HUES48 (cell line): ENCODE data around the gene RPS25.
"Not testable (repeated sequence)": the region's sequence is repeated elsewhere in the genome, so short reads cannot be mapped to it uniquely, and the experiment has no call there.

Experiments
- H3K27ac ChIP-seq: one replicate; pipeline ENCODE4 v1.7.0; 2013; ENCODE audit warnings: low read depth, low read length, inconsistent platforms
- H3K27me3 ChIP-seq: 2 replicates; pipeline ENCODE4 v1.6.1; 2013; ENCODE audit warnings: mild to moderate bottlenecking, low read length; ENCODE audit not compliant: control insufficient read depth, insufficient read depth
- H3K36me3 ChIP-seq: 2 replicates; pipeline ENCODE4 v1.6.1; 2013; ENCODE audit warnings: low read length; ENCODE audit not compliant: control insufficient read depth, insufficient read depth
- H3K4me1 ChIP-seq: 2 replicates; pipeline ENCODE4 v1.6.1; 2013; ENCODE audit warnings: mild to moderate bottlenecking, low read length; ENCODE audit not compliant: control insufficient read depth, insufficient read depth
- H3K4me3 ChIP-seq: 2 replicates; pipeline ENCODE4 v1.5.1; 2013; ENCODE audit warnings: mild to moderate bottlenecking, low read depth, low read length
- H3K9ac ChIP-seq: 2 replicates; pipeline ENCODE4 v1.6.1; 2013; ENCODE audit warnings: mild to moderate bottlenecking, low read depth, low read length, moderate library complexity
- H3K9me3 ChIP-seq: 2 replicates; pipeline ENCODE4 v1.6.1; 2013; ENCODE audit warnings: low read length; ENCODE audit not compliant: control insufficient read depth, insufficient read depth

The RPS25 gene

DNA sequence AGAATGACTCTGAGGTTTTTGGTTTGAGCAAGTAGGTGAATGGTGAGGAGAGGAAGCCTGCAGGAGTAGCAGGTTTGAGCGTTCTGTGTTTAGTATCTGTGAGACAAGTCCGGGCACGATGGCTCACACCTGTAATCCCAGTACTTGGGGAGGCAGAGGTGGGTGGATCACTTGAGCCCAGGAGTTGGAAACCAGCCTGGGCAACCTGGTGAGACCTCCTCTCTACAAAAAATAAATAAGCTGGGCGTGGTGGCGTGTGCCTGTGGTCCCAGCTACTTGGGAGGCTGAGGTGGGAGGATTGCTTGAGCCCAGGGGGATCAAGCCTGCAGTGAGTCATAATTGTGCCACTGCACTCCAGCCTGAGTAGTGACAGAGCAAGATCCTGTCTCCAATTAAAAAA, 29.9 kb downstream of the RPS25 start:
- Histone ChIP-seq H3K4me1 (no peaks in the 10 kb centered on the region), H3K9ac (no peak overlapping the region), H3K27ac (no peak overlapping the region)

DNA sequence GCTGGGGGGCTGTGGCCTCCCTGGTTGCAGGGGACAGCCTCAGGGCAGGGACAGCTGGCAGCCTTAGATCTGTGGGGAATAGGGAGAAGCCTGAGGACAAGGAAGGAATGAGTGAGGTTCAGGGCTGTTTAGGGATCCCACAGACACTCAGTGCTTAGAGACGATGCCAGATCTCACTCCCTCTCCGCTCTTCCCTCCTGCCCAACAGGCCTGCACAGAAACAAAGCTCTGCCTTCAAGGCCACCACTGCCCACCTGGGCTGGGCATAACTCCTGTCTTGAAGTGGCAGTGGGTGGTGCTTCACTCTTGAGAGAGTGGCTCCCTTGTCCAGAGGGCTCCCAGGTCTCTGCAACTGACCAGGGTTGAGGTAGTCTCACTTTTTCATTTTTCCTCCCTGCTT, 33.3 kb downstream of the RPS25 start:
- Histone ChIP-seq H3K4me1 (peaks cover 10% of the 10 kb centered on the region; the same call in 1 of the 2 replicates), H3K4me3 (no peak overlapping the region), H3K9ac (no peak overlapping the region), H3K27ac (no peak overlapping the region), H3K27me3 (no peaks in the 10 kb centered on the region), H3K36me3 (no peaks in the 10 kb centered on the region), H3K9me3 (no peaks in the 10 kb centered on the region)

More for the DNA sequence above, 29.9 kb downstream of the RPS25 start:
- H3K36me3 ChIP-seq = no peaks in the 10 kb centered on the region
- H3K27me3 ChIP-seq = no peaks in the 10 kb centered on the region
- no peaks in the 10 kb centered on the region; the same call in 1 of the 2 replicates for H3K9me3 ChIP-seq
- no peak overlapping the region for H3K4me3 ChIP-seq

DNA sequence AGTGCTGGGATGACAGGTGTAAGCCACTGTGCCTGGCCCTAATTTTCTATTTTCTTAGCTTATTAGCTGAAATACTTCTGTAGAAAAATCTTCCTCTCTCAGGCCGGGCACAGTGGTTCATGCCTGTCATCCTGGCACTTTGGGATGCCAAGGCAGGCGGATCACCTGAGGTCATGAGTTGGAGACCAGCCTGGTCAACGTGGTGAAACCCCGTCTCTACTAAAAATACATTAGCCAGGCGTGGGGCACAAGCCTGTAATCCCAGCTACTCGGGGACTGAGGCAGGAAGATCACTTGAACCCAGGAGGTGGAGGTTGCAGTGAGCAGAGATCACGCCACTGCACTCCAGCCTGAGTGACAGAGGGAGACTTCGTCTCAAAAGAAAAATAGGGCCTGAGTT, 33.8 kb downstream of the RPS25 start:
- not testable (repeated sequence) for H3K9ac ChIP-seq, H3K36me3 ChIP-seq, H3K4me3 ChIP-seq, H3K9me3 ChIP-seq, H3K27me3 ChIP-seq, H3K27ac ChIP-seq
- H3K4me1 ChIP-seq = peaks cover 11% of the 10 kb centered on the region; the same call in 1 of the 2 replicates

DNA sequence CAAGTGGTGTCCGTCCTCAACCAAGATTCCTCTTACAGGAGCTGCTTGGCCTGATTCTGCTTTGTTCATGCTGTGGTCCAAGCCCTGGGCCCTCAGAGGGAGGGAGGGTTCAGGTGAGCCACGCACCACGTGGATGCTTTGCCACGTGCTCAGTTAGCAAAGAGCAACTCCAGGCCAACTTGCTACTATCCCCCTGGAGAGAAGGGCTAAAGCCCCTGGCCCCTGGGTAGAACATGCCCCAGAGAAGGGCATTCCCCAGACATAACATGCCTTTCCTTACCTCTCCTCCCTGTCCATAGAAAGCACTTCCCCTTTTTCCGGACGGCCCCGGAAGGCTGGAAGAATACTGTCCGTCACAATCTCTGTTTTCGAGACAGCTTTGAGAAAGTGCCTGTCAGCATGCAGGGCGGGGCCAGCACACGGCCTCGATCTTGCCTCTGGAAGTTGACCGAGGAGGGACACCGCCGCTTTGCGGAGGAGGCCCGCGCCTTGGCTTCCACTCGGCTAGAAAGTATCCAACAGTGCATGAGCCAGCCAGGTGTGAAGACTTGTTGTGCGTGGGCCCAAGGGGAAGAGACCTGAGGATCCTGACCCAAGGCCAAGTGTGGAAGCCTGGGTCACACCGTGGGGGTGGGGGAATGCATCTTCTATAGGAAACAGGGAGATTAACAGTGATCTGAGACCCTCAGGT, 37.8 kb downstream of the RPS25 start:
- Histone ChIP-seq H3K4me3 (no peak overlapping the region), H3K4me1 (peaks cover 15% of the 10 kb centered on the region; the same call in 1 of the 2 replicates), H3K27ac (no peak overlapping the region), H3K36me3 (no peaks in the 10 kb centered on the region), H3K27me3 (no peaks in the 10 kb centered on the region; the same call in 1 of the 2 replicates), H3K9me3 (no peaks in the 10 kb centered on the region), H3K9ac (no peak overlapping the region)

DNA sequence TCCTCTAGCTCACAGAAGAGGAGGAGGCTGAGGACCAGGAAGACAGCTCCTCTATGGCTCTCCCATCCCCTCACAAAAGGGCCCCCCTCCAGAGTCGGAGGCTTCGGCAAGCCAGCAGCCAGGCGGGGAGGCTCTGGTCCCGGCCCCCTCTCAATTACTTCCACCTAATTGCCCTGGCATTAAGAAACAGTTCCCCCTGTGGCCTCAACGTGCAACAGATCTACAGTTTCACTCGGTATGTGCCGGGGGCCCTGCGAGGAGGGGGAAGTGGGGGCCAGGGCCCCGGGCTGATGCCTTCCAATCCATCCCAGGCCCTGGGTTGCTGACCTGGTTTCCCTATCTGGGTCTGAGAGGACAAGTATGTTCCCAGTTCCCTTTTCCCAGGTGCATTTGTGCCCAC, 38.7 kb downstream of the RPS25 start:
- Histone ChIP-seq H3K4me1 (peaks cover 15% of the 10 kb centered on the region; the same call in 1 of the 2 replicates), H3K9me3 (no peaks in the 10 kb centered on the region), H3K27ac (no peak overlapping the region), H3K4me3 (no peak overlapping the region), H3K9ac (no peak overlapping the region), H3K36me3 (no peaks in the 10 kb centered on the region), H3K27me3 (no peaks in the 10 kb centered on the region; the same call in 1 of the 2 replicates)

DNA sequence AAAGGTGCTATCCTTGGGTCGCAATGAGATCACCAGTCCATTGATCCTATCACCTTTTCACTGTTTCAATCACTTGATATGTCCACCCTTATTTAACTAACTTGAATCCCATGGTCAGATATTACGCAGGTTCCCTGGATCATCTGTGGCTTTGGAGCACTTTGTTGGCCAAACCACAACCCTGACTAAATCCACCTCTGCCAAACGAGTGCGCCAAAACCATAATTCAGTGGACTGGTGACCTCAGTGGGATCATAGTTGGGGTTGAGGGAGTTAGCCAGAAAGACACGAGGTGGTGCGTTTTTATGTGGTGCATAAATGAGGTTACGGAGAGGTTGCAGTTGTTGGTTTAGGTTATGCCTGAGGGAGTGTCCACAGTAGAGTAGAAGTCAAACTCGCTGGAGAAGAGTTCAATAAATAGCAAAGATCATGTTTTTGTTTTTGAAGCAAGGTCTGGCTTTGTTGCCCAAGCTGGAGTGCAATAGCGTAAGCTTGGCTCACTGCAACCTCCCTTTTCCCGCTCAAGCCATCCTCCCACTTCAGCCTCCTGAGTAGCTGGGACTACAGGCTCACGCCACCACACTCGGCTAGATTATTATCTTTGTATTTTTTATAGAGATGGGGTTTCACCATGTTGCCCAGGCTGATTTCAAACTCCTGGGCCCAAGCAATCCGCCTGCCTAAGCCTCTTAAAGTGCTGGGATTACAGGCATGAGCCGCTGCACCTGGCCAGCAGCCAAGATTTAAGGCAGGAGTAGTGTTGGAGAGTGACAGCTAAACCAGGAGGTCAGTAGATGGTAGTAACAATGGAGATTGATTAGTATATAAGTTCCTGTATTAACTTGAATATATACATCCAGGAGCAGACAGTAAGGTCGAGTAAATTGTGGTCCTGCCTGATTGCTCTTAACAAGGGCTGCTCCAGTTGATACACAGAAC, 42.1 kb downstream of the RPS25 start:
- Histone ChIP-seq H3K36me3 (no peaks in the 10 kb centered on the region), H3K27me3 (no peaks in the 10 kb centered on the region; the same call in 1 of the 2 replicates), H3K9ac (no peak overlapping the region), H3K4me3 (no peak overlapping the region), H3K9me3 (no peaks in the 10 kb centered on the region), H3K27ac (no peak overlapping the region), H3K4me1 (peaks cover 15% of the 10 kb centered on the region; the same call in 1 of the 2 replicates)

DNA sequence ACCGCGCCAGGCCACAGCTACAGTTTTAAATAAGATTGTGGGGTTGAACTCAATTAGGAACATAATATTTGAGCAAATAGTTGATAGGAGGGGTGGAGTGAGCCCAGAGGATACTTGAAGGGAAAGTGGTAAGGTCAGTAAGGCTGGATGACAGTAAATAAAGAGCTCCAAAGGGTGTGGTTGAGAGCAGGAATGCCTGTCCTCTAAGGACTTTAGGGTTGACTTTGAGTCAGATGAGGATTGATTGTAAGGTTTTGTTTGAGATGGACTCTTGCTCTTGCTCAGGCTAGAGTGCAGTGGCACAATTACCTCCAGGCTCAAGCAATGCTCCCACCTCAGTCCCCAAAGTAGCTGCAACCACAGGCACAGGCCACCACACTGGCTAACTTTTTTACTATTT, 44.2 kb downstream of the RPS25 start:
- H3K36me3 ChIP-seq = no peaks in the 10 kb centered on the region
- peaks cover 1% of the 10 kb centered on the region; the same call in 1 of the 2 replicates for H3K4me1 ChIP-seq
- no peak overlapping the region for H3K9ac ChIP-seq
- no peak overlapping the region for H3K27ac ChIP-seq
- H3K27me3 ChIP-seq = no peaks in the 10 kb centered on the region; the same call in 1 of the 2 replicates
- H3K9me3 ChIP-seq = no peaks in the 10 kb centered on the region
- no peak overlapping the region for H3K4me3 ChIP-seq

DNA sequence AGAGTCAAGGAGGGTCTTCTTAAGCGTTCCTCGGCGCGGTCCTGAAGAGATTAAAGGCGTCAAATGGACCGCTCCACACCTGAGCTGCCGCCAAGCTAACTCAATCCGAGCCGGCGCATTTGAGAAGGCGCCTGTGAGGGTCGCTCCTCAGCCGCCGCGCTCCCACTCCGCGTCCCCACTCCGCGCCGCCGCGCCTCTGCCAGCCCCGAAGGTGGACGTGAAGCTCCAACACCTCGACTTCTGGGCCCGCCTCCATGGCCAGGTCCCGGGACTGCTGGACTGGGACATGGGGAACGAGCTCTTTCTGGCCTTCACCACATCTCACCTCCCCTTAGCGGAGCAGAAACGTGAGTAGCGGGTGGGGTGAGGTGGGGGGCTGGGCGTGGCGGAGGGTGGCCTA, 46.5 kb downstream of the RPS25 start, which contains the start of gene FOXR1:
Gene FOXR1, plus strand, starts transcription at position 116 of the 400 bp plus-strand sequence. Its CDS starts 171 bp downstream, at position 287.
- Histone ChIP-seq H3K9me3 (no peaks in the 10 kb centered on the region), H3K4me3 (no peak within 1 kb of the TSS), H3K36me3 (no peaks in the 10 kb centered on the region)

DNA sequence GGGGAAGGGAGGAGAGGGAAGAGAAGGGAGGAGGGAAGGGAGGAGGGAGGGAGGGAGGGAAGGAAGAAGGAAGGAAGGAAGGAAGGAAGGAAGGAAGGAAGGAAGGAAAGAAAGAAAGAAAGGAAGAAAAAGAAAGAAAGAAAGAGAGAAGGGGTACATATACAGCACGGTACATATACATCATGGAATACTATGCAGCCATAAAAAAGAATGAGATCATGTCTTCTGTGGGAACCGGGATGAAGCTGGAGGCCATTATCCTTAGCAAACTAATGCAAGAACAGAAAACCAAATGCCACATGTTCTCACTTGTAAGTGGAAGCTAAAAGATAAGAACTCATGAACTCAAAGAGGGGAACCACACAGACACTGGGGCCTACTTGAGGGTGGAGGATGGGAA, 48.6 kb downstream of the RPS25 start:
- not testable (repeated sequence) for H3K9me3 ChIP-seq, H3K27ac ChIP-seq, H3K4me3 ChIP-seq, H3K27me3 ChIP-seq, H3K4me1 ChIP-seq, H3K36me3 ChIP-seq, H3K9ac ChIP-seq

More for the DNA sequence above, 46.5 kb downstream of the RPS25 start, which contains the start of gene FOXR1:
- no peak within 1 kb of the TSS for H3K27ac ChIP-seq
- H3K9ac ChIP-seq = no peak within 1 kb of the TSS
- no peaks in the 10 kb centered on the region; the same call in 1 of the 2 replicates for H3K27me3 ChIP-seq
- H3K4me1 ChIP-seq = no peaks in the 10 kb centered on the region
